Stimulated activated CD8-positive, alpha-beta memory T cell treated with anti-CD3 and anti-CD28 coated beads, Interleukin-15, amount 100 ng/mL, for 48 hours (primary cell): ENCODE results near the gene DCTD.

Experiments used
- DNase-seq, 2 donors: peaks; one replicate each; pipeline ENCODE4 v3.0.0-alpha.2; 2020; ENCODE audit warnings: low read depth in 2 of 2

DCTD gene

GRCh38 chr4:182893047-182893446 lies 24.1 kb downstream of the DCTD start:
- no peak for DNase-seq

DNA sequence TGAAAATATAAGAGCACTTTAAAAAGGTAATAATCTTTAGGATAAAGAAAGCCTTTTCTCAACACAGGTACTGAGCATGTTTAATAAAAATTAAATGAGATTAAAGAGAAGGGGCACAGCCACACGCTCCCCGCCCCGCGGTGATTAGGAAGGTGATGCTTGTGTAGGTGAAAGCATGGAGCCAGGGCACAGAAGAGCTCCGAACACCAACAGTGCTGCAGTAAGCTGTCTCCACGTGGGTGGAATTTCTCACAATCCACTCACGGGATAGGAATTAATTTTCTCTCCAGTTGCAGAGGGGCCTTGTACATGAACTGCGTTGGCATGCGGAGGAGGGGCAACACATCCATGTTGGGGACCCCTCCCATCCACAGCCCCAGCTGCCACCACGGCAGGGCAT lies 27.0 kb downstream of the DCTD start:
- no peak for DNase-seq

DNA sequence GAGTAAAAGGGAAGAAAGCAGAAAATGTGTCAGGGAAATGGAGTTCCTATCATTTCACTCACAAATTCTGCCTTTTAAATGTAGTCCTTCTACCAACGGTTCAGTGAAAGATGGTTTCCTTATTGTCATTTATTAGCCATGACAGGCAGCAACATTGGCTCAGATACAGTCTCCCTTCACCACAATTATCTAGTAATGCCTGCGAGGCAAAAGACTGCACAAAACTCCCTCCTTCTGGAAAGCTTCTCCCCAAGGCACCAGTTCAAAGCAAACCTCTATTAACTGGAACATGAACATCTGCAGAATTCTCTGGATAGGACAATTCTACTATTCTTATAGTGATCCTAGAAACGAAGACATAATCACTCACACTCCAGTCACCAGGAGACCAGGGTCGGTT lies 28.3 kb downstream of the DCTD start:
- DNase-seq, result no peak

- DNase-seq, result no peak
Measured at GRCh38 chr4:182886768-182887167, 30.4 kb downstream of the DCTD start.

DNA sequence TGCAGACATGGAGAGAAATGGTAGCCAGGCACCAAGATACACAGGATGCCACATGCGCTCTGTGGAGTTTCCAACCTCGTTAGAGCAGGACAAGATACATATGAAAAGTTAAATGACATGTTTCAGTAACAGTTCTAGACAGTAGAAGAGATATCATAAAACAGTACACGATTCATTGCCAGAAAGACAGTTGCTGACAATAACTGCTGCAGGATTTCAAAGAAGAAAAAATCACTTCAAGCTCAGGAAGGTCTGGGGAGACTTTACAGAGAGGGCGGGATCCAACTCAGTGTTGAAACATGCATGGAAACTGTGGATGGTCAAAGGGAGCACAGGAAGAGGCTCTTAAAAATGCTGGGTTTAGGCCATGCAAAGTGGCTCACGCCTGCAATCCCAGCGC lies 31.0 kb downstream of the DCTD start:
- DNase-seq, result no peak

DNA sequence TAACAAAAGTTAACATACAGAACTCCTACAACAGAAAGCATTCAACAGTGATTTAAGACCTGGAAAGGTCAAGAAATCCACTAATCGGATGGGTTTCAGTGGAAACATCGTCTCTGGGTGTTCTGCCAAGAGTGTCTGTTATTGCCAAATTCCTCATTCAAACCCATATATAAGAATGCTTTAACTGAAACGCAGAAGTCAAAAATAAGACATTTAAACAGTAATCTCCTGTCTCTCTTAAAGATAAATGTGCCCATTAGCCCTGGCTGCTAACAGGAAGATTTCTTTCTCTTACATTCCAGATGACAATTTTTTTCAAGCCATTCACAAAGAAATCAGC lies 31.5 kb downstream of the DCTD start:
- DNase-seq, result no peak

DNA sequence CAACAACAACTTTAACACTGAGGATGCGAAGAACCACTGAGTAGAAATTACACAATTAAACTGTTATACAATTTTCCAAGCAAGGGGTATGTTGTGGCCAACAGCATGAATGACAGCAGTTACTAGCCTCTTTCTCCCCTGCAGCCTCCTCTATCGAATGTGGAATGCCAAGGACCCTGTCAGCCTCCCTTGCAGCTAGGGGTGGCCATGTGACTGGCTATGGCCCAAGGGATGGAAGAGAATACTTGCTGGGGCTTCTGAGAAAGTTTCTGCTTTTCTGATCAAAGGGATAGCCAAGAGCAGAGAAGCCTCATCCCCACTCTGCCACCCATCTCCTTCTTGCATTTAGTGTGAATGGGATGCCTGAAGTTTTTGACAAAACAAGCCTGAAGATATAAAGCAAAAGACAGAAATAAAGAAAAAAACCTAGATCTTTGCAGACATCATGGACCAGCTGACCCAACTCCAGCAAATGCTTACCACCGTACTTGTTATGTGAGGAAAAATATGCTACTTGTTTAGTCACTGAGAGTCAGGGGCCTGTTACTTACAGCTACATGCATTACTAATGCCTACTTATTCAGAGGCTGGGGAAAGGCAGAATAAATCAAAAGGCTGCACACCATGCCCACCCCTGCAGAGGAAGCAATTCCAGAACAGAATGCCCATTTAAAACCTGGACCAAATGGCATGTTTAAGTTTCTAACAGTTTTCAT lies 32.0 kb downstream of the DCTD start:
- no peak for DNase-seq

DNA sequence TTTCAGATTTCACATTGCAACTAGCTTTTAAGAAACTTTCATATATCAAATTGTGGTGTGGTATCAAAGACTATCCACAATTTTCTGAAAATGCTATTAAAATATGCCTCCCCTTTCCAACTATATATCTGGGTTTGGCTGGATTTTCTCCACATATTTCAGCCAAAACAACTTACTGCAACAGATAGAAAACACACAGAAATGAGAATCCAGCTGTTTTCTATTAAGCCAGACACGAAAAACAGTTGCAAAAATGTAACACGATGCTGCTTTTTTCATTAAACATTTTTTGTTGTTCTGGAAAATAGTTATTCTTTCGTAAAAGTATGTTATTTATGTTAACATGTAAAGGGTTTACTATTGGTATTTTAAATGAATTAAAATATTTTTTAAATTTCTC lies 33.1 kb downstream of the DCTD start:
- no peak for DNase-seq

- DNase-seq, result no peak
Measured at GRCh38 chr4:182883351-182883750, 33.8 kb downstream of the DCTD start.

DNA sequence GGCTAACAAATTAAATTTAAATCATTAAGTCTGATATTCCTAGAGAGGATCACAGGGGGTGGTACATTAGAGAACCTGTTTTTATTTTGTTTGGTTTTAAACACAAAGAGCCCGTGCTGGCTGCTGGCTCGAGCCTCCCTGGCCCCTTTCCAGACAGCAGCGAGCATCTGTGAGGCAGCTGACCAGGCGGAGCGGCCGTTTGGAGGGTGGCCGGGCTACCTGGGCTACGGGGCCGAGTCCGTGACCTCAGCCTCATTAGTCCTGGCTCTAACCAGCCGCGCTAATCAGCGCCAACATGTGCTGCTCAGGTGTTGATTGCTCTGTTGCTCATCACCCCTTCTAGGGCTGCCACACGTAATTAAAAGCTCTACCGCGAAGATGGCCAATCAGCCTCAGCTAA lies 35.3 kb downstream of the DCTD start:
- DNase-seq, result no peak

GRCh38 chr4:182880387-182881356 lies 36.5 kb downstream of the DCTD start:
- no peak for DNase-seq

GRCh38 chr4:182879913-182880312 lies 37.3 kb downstream of the DCTD start:
- no peak for DNase-seq

GRCh38 chr4:182878633-182879495 lies 38.3 kb downstream of the DCTD start:
- no peak for DNase-seq

- no peak for DNase-seq
Measured at GRCh38 chr4:182877326-182877883, 39.8 kb downstream of the DCTD start.

DNA sequence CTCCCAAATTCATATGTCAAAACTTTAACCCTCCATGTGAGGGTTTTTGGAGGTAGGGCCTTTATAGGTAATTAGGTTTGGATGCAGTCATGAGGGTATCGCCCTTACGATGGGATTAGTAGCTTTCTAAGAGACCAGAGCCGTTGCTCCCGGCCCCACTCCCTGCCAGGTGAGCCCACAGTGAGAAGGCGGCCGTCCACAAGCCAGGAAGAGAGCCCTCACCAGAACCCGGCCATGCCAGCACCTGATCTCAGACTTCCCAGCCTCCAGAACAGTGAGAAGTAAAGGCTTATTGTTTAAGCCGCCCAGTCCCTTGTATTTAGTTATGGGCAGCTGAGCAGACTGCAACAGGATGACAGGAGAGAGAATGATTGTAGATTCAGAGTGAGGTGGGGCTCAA lies 40.8 kb downstream of the DCTD start:
- no peak for DNase-seq

DNA sequence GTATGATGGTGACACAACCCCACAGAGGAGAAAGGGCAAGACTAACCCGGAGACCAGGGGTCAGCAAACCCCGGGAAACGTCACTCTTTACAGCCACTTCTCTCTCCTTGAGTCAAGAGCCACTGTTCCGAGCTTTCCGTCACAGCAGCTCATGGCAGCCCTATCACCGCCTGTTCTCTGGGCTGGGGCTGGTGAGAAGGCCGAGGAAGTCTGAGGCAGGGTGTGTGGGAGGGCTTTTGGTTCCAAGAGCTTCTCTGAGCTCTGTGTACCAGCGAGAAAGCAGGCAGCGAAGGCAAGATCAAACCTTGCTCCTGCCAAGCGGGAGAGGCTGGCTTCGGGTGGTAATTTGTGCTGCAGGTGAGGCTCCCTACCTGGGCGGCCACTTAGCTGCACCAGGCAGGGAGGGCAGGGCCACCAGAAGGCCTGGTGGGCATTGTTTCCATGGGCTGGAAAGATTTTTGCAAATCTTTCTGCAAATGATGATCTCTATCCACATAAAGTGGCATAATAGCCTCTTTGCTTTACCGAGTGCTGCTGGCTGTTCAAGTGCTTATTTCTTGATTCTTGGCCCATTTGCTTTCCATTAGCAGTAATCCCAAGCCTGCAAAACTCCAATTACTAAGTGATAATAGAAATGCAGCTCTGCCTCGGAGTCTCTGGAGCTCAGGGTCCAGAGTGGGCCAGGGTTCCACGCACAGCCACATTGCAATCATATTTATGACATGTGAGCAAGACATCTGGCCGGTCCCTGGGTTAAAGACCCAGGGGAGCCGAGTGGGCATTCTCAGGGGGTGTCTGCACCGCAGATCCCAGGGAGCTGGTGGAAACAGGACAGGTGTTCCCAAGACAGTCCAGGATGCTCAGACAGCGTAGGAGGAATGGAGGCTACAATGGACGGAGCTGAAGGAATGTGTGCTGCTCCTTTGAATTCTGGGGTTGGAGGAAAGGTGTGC lies 41.5 kb downstream of the DCTD start:
- DNase-seq, result no peak

DNA sequence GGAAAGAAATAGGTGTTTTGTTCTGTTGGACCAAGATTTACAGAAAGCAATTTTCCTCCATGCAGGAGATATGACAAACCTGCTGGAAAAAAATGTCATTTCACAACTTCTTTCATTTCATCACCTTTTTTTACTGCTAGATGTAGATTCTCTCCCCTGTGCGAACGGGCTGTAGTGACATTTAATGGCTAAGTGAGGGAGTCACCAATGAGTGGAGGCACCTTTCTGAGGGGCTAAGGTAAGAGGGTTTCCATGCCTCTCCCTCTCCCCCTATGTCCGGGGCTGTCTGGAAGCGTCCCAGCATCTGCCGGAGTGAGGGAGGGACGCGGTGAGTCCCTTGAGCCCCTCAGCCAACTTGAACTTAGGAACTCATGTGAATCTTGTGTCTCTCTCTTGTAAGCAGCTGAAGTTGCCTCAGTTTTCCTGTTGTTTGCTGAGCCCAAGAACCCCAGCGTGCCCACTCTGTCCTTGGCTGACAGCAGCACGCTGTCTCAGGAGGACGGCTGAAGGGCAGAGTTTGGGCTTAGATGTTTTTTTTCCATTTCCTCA lies 42.3 kb downstream of the DCTD start:
- no peak for DNase-seq

DNA sequence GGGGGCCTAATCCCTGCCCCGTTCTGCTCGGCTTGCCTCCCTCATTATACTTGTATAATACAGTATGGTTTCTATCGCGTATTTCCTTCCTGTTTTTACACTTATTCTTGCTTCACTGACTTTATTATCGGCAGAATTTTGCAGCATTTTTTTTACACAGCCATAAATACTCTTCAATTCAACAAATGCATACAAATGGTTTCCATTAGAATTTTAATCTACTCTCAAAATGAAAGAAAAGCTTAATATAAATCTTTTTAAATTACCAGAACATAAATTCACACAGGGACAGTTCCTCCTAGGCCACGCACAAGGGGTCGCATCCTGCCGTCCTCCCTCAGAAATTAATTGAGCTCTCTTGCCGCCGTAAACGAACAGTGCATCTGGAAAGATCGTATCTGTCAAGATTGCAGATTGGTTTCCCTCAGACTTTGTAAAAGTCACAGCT lies 42.9 kb downstream of the DCTD start:
- no peak for DNase-seq

DNA sequence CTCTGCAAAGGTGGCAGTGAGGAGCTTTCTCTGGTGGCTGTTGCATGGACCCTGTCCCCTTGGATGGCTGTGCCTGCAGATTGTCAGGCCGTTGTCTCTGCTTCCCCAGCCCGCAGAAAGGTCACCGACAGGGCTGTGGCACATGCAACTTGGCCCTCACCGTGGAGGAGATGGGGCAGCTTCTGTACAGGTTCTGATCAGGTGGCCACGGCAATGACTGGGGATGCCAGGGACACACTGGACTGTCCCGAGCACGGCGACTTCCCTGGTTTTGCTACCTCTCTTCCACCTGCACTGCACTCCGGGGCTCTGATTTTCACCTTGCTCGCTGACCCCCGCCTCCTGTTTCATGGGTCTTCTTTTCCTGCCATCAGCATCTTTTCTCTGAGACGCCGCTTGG lies 43.5 kb downstream of the DCTD start:
- DNase-seq, result no peak

DNA sequence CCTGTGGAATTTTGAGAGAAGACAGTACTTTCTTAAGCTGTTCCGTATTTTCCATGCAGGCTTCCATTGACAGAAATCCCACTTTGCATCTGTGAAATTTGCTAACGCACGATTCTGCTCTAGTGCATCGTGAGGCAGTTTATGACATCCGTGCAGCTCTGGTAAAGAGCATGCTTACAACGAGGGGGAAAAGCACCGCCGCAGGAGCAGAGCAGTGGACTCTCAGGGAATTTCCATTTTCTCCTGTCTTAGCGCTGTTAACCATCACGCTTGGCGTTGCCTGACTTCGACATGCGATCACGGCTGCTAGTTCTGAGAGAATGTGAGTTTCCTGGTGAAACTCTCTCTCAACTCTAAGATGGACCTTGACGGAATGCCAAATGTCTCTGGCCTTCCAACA lies 43.9 kb downstream of the DCTD start:
- no peak for DNase-seq
